NCI-H345 (cell line): ENCODE measurements around the gene INTU.
"Not testable (repeated sequence)": the region's sequence is repeated elsewhere in the genome, so short reads cannot be mapped to it uniquely, and the experiment has no call there.

Source experiments
- DNase-seq: peaks from one replicate; lab custom pipeline; 2025; lab: John Stamatoyannopoulos, UW

The INTU gene

DNA sequence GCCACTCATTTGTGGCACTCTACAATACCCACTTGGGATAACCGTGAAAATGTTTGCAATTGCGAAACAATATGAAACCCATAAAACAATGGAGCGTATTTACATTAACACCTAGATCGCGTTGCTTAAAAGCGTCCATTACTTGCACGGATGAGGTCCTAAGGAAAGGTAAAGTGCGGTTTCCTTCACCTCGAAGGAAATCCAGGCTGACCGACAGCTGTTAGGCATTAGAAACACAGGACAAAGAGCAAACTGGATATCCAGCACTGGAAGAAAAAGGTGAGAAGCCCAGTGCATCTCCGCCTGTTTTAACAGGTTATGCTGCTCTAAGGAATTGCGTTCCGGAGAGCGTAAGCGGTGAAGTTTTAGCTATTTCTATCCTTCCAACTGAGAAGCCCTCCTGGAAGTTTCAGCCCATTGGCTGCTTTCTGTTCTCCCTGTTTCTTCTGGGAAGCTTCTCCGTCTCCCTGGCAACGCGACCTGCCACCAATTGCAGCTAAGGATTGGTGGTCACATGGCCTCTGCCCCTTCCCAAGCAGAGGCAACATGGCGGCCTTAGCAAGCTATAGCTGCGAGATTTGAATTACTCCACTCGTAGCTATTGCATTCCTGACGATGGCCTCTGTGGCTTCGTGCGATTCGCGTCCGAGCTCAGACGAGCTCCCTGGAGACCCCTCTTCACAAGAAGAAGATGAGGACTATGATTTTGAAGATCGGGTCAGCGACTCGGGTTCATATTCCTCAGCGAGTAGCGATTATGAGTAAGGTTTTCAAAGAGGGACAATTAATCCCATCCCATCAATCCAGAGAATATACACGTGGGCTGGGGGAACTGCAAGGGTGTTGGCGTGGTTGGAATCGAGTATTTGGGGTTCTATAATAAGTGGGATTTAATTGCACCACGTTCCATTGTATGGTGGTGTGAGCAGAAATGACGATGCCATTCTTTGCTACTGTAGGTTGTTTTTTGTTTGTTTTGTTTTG is at the start of gene INTU:
TSS of gene INTU (plus strand) at position 538 of the 984 bp plus-strand sequence. CDS start at position 616, 78 bp downstream.
- peak; percentile 93 for DNase-seq

DNA sequence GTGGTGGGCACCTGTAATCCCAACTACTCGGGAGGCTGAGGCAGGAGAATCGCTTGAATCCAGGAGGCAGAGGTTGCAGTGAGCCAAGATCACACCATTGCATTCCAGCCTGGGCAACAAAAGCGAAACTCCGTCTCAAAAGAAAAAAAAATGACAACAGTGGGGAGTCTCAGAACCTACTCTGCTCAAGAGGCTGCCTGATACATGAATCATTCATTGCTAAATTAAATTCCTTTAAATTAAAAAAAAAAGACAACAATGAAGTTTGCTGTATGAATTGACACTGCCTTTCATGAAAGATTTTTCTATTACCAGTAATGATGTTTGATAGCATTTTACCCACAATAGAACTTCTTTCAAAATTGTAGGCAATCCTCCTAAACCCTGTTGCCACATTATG is 46.3 kb upstream of the INTU start:
- not testable (repeated sequence) for DNase-seq

DNA sequence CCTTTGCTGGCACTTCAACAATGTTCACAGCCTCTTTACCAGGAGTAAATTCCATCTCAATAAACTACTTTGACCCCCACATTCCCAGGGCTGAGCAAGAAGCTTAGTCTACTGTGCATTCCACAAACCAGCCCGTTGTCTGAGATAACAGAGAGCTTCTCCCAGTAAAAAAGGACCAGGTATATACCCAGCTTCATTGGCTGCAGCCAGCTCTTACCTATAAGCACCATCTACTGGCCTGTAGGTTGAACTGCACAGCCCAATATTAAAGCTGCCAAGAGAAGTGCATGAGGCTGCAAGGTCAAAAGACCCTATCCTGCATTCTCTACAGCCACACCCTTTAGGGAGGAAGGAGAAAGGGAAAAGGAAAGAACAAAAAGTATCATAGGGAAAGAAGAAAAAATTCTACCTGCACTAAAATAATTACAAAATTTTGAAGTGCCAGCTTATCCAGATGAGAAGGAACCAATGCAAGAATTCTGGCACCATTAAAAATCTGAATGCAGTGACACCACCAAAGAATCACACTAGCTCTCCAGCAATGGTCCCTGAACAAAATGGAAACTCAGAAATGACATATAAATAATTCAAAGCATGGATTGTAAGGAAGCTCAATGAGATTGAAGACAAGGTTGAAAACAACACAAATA is 45.7 kb upstream of the INTU start:
- peak; percentile 25 for DNase-seq

DNA sequence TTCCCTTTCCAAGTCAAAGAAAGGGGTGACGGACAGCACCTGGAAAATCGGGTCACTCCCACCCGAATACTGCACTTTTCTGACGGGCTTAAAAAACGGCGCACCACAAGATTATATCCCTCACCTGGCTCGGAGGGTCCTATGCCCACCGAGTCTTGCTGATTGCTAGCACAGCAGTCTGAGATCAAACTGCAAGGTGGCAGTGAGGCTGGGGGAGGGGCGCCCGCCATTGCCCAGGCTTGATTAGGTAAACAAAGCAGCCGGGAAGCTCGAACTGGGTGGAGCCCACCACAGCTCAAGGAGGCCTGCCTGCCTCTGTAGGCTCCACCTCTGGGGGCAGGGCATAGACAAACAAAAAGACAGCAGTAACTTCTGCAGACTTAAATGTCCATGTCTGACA is 43.6 kb upstream of the INTU start:
- DNase-seq = not testable (repeated sequence)

DNA sequence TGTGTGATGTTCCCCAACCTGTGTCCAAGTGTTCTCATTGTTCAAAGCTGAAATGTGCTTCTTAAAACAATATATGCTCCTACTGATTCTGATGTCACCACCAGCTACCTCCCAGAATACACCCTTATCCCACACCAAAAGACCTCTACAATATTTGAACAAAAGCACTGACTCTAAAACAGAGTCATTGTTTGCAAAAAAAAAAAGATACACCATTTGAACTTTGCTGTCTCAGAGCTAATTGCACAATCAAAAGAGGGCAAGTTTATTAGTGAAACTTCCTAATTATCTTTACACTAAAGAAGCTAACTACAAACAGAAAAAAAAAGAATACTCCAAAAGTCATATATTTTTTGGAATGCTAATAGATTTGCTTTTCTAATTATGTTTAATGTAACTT is 34.1 kb upstream of the INTU start:
- no peak for DNase-seq

DNA sequence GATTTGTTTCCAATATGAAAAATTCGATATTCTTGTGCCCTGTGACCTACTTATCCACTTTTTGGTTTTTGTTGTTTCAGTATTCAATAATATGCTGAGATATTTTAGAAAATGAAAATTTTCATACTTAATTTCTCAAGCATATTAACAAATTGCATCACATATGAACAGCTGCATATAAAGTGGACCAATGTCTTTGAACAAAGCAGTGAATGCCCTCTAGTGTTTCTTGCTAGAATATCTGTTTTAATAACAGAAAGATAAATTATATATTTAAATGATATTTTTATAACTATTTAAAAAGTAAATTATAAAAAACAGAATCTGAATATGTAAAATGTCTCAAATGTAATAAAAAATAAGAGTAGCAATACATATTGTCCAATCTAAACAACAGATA is 31.7 kb upstream of the INTU start:
- no peak for DNase-seq

DNA sequence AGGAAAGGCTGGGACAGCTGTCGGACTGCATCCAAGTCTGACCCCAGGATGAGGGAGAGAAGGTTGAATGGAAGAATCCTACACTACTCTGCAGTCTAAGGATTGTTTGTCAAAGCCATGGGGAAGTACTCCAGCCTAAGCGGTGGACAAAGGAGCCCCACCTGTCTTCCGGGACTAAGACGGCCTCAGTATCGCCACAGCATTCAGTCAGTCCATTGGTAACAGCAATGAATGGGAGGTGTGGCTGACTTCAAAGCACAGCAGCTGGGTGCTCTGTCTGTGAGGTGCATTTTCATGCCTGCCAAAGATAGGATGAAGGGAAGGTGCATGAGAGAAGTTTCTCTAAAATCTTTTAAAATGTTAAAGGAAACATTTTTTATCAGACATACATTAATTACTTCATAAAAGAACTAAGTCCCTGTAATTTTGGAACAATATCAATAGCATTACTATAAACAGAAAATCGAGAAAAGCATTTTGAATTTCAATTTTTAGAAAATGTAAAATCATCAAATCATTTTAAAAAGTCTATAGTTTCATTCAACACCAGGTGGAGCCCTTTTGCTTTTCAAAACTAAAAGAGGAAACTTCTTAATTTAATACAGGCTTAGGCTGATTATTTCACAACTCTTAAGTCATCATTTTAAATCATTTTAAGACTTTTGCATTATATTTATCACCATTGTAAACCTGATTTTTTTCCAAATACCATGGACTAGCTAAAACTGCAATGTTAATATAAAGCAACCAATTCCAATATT is 27.6 kb upstream of the INTU start:
- peak; percentile 76 for DNase-seq

DNA sequence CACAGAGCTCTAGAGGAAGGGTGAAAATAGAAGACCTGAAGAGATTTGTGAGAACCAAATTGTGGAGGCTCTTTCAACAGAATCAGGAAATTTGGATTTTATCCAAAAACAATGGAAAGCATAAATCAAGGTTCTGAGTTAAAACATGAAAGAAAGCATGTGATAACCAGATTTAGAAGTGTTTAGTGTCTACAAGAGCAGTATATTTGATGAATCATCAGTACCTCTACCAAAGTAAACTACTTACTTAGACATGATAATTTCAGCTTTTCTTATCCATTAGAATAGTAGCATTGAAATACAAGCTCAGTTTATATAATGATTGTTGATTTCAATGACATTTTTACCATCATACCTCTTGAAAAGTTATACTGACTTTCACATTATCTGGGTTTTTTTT is 25.9 kb upstream of the INTU start:
- peak; percentile 4 for DNase-seq

DNA sequence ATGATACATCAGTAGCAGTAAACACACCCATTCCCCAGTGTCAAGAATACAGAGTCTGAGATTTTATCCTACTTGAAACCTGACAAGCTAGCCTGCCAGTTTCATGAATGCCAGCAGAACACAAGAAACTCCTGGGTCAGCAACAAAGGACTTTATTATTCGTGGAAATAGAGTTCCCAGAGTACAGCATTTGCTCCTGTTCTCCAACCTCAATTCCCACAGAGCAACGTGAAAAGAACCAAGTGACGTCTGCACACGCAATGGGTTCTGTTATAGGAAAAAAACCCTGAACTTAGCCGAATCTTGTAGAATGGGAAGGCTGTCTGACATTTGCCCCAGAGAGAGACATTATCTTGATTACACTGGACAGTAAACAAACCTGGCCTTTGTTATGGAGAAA is 23.3 kb upstream of the INTU start:
- no peak for DNase-seq

DNA sequence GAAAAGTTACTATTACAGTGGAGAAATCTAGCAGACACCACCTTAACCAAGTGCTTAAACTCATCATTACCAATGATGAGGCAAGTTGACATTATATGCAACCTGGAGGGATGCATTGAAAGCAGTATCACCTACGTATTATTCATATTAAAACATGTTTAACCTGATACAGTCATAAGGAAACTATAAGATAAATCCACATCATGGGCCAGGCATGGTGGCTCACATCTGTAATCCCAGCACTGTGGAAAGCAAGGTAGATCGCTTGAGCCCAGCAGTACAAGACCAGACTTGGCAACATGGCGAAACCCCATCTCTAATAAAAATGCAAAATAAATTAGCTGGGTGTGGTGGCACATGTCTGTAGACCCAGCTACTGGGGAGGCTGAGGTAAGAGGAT is 22.3 kb upstream of the INTU start:
- no peak for DNase-seq

DNA sequence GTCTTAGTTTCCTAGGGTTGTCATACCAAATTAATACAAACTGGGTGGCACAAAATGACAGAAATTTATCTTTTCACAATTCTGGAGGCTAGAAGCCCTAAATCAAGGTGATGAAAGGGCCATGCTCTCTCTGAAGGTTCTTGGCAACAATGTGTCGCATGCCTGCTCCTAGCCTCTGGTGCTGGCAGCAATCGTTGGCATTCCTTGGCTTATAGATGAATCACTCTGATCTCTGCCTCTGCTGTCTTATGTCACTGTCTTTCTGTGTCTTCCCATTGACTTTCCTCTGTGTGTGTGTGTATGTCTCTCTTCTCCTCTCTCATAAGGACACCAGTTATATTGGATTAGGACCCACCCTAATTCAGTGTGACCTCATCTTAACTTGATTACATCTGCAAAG is 15.9 kb upstream of the INTU start:
- no peak for DNase-seq

DNA sequence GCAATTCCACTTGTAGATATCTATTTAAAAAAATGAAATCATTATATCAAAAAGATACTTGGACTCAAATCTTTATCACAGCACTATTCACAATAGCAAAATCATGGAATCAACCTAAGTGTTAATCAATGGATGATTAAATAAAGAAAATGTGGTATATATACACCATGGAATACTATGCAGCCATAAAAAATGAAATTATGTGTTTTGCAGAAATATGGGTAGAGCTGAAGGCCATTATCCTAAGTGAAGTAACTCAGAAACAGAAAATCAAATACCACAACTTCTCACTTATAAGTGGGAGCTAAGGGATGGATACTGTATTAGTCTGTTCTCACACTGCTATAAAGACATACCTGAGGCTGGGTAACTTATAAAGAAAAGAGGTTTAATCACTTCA is 14.3 kb upstream of the INTU start:
- DNase-seq = no peak

DNA sequence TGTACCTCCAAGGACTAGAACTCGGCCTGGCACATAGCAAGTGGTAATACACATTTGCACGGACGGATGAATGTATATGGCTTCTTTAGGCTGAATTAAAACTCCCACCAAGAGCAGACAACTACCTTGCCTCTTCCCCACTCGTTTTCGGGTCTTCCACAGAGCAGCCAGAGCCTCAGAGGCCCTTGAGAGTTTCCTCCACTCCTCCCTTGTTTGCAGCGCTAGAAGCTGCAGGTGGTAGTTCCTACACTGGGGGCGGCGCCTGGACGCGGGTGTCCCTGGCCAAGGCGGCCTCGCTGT is 10.2 kb upstream of the INTU start:
- DNase-seq = peak; percentile 21

DNA sequence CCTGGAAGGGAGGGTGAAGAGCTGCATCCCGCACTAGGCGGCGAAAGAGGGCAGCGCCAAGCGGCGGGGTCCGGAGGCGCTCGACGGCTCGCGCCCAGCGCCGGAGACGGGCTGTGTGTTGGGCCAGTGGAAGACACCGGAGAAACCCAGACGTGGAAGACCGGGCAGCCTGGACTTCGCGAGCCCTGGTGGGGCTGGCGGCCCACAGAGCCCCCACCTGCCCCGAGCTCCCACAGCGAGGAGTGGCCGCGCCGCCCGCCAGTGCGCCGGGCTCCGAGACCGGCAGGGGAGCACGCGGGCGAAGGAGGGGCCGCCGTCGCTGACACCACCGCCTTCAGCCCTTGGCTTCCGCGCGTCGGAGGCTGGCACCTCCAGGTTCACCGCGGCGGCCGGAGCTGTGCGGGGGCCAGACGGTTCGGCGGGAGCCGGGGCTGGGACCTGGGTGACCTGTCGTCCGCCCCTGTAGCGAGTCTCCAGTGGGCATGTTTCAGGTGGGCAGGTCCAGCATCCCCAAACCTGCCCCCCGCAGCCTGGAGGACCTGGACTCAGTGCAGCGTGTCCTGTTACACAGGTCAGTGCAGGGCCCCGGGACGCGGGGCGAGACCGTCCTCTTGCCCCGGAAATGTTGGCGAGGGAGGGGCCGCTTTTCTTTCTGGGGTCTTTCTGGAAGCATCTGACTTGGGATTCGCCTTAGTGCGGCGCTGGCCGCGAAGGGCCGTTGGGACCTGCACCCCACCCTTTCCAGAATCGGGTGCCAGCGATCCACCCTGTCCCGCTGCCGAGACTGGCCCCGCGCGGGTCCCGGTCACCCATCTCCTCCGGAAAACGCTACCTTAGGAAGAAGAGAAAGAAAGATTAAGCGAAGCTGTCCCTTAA is 9.6 kb upstream of the INTU start:
- no peak for DNase-seq

DNA sequence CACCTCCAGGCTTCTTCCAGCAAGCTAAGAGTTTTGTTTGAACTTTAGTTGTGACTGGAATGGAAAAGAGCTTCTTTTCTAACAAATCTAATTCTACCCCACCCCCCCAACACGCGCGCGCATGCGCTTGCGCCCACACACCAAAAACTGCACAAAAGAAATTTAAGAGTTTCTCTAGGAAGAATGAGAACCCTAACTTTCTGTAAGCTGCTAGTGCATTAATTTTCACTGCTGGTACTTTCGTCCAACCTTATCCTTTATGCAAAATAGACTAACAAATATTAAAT is 9.0 kb upstream of the INTU start:
- no peak for DNase-seq

DNA sequence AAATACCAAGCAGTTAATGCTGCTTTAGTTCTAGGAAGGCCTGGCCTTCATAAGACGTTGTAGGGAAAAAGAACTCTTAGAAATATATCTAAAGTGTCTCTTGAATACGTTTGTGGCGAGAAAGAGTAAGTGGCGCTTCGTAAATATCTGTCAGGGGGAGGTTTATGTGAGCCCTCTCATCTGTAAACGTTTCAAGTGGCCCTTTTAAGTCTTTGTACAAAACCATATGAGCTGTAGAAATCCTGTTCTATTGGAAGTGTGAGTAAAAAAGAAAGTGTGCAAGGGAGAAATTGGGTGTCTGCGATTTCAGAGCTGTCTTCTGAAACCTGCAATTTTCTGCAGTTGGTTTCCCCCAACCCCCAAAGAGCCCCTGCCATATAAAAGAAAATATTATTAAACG is 8.6 kb upstream of the INTU start:
- DNase-seq = peak; percentile 1

DNA sequence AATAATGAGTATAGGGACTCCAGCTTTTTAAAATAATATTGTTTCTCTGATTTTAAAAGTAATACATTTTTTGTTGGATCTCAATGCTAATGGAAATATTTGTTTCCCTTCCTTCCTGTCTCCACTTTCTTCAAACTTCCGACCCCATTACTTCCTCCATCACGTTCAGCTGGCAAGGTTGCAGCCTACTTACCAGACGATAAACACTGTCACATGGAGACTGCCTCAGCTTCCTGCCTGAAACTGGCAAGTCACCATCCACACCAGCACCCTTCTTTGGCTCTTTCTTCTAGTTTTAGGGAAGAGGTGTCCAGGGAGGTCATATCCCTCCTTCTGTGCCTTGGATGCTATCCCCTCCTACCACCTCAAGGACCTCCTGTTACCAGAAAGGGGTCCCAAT is 3.4 kb upstream of the INTU start:
- no peak for DNase-seq

DNA sequence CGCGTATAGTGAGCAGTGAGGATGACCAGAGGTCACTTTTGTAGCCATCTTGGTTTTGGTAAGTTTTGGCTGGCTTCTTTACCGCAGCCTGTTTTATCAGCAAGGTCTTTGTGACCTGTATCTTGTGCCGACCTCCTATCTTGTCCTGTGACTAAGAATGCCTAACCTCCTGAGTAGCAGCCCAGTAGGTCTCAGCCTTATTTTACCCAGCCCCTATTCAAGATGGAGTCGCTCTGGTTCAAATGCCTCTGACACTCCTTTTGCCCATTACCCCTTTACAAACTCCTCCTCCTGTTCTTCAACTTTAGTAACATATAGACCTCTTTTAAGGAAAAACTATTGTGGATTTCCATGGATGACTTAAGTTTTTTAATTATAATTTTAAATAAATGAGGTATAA is 2.6 kb upstream of the INTU start:
- no peak for DNase-seq

DNA sequence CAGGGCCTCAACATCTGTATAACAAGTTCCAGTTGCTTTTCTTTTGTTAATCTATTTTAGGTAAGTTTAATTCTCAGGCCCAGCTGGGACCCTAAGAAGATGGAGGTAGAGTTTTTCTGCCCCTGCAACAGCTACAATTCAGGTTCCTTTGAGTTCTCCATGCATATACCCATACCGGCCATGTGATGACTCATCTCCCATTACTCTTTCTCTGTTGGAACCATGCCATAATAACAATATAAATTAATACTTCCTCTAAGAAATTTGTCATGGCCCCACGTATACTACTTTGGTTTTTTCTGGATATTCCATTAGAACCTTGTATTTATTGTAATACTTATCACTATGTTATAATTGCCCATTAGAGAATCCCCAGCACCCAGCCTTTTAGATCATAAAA is 1.3 kb upstream of the INTU start:
- DNase-seq = peak; percentile 0

DNA sequence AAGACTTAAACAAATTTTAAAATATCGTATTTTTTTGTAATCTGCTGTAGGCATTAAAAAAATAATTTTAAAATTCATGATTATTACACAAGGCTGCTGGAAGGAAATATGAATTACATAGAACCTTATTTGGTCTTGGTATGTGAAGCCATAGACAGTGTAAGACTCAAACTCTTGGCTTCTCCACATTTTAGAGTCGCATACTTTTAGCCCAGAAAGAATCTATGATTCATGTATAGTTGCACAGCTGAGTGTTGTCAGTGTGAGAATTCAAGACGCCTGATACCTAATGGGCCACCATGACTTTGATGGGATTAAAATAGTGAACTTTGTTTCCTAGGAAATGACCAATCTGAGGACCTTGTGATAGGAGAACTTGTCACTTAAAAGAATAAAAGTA is 1.4 kb downstream of the INTU start:
- DNase-seq = no peak

DNA sequence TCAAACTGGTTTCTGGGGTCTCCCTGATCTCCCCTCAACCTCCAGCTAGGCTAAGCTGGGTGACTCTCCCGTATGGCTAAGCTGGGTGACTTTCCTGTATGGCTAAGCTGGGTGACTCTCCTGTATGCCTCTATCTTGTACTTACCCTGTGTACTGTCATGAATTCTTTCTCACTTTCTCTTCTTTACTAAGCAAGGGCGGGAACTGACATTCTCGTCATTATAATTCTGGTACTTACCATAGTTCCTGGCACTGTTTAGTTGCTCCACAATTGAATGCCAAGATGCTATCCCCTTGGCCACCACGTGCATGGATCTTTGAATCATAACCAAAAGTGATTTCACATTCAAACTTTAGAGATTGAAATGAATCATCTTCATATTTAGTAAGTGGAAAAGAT is 8.8 kb downstream of the INTU start:
- no peak for DNase-seq

DNA sequence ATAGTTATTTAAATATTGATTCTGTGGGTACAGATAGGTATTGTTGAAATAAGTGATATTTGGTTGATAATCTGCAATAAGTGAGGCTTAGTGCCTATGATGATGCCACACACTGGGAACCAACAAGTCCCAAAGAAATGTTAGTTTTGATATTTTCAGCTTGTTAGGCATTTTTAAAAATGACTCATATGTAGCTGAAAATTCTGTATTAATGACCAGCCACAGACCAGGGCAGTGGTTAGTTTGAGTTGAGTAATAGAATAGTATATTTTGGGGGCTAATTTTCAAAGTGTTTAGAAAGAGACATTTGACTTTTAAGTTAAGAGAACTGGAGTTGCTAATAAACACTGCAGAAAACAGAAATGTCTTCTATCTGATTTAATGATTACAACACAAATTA is 9.4 kb downstream of the INTU start:
- no peak for DNase-seq
